DOHH2 (cell line): ENCODE data around the gene HLA-DPA1.

Source experiments
- EZH2phosphoT487 ChIP-seq: fragments of 200-600 bp; sonication (generic); IDR thresholded peaks from 2 replicates; pipeline ENCODE4 v1.6.1; 2017; ENCODE audit warnings: borderline replicate concordance, mild to moderate bottlenecking, antibody characterized with exemption, low read length, moderate library complexity, mixed read lengths
- TF ChIP-seq, protein P1 (sequence below): fragments of 200-600 bp; sonication (generic); IDR thresholded peaks from one replicate; pipeline ENCODE4 v1.5.1; 2014; ENCODE audit warnings: antibody characterized with exemption, mild to moderate bottlenecking, low read depth, low read length; ENCODE audit not compliant: poor library complexity, severe bottlenecking

DNA sequence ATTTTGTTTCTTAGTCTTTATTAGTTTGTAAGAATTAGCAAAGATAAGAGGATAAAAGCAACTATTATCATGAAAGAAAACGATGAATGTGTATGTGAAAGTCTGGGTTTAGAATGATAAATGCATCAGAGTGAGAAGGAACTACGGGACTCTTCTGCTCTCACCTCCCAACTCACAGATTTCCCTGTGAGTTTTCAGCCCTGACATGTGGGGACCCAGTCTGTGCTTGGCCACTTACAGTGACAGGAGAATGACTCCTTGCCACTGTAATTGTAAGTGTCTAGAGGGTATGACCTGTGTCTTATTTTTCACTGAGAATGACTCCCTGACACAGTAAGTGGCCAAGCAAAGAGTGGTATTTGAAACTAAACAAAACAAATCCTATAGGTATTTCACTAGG is 2.5 kb downstream of the HLA-DPA1 start:
- TF ChIP-seq, protein P1, sequence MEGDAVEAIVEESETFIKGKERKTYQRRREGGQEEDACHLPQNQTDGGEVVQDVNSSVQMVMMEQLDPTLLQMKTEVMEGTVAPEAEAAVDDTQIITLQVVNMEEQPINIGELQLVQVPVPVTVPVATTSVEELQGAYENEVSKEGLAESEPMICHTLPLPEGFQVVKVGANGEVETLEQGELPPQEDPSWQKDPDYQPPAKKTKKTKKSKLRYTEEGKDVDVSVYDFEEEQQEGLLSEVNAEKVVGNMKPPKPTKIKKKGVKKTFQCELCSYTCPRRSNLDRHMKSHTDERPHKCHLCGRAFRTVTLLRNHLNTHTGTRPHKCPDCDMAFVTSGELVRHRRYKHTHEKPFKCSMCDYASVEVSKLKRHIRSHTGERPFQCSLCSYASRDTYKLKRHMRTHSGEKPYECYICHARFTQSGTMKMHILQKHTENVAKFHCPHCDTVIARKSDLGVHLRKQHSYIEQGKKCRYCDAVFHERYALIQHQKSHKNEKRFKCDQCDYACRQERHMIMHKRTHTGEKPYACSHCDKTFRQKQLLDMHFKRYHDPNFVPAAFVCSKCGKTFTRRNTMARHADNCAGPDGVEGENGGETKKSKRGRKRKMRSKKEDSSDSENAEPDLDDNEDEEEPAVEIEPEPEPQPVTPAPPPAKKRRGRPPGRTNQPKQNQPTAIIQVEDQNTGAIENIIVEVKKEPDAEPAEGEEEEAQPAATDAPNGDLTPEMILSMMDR, result no peak
- TF ChIP-seq EZH2phosphoT487, result no peak
